K562 (cell line): ENCODE data around the gene ASB15. TPM values are rescaled to one million over a fixed set of nuclear protein-coding genes. Genes with fewer than 3 reads are reported as not detected.

ENCODE experiments used
- C11orf30 ChIP-seq: fragments of 450-650 bp; IDR thresholded peaks from 2 replicates; pipeline ENCODE4 v1.6.1; 2016; ENCODE audit warnings: low read depth, mild to moderate bottlenecking
- CEBPZ ChIP-seq: fragments of 150-350 bp; IDR thresholded peaks from 2 replicates; pipeline ENCODE4 v1.6.1; 2014; ENCODE audit warnings: low read depth, mild to moderate bottlenecking, low read length, borderline replicate concordance
- CTCF ChIP-seq, 3 experiments: IDR thresholded peaks in 2 of 3; conservative IDR thresholded peaks in 1 of 3; 2 replicates each; pipeline ENCODE4 v1.5.1; 2011 to 2012; ENCODE audit warnings: low read length in 3 of 3, mild to moderate bottlenecking in 3 of 3, control low read depth in 2 of 3, improper control_type of control experiment in 1 of 3, inconsistent platforms in 1 of 3, low read depth in 1 of 3, mixed read lengths in 1 of 3, moderate library complexity in 1 of 3; ENCODE audit not compliant: insufficient read depth in 2 of 3
- E2F4 ChIP-seq: sonication (generic); formaldehyde crosslinking; IDR thresholded peaks from 2 replicates; pipeline ENCODE4 v1.8.0; 2022; ENCODE audit warnings: mild to moderate bottlenecking, low read depth, missing genetic modification reagents
- ELF4 ChIP-seq: fragments of 450-650 bp; formaldehyde crosslinking; IDR thresholded peaks from 2 replicates; pipeline ENCODE4 v1.4.0; 2022; ENCODE audit warnings: missing genetic modification characterization
- JUN ChIP-seq, 2 experiments: sonication (generic) in 1 of 2; formaldehyde crosslinking in 1 of 2; IDR thresholded peaks; 2 replicates each; pipeline versions ENCODE4 v1.6.1 to v1.8.0; 2012 to 2022; ENCODE audit warnings: borderline replicate concordance in 2 of 2, mild to moderate bottlenecking in 2 of 2, improper control_type of control experiment in 1 of 2, low read depth in 1 of 2, low read length in 1 of 2, missing genetic modification reagents in 1 of 2
- THAP7 ChIP-seq: fragments of 250-450 bp; sonication (Bioruptor Pico); IDR thresholded peaks from 2 replicates; pipeline ENCODE4 v1.5.0; 2021
- ZNF239 ChIP-seq: fragments of 250-450 bp; sonication (Bioruptor Pico); IDR thresholded peaks from 2 replicates; pipeline ENCODE4 v1.4.0; 2020; ENCODE audit warnings: mild to moderate bottlenecking
- ZNF436 ChIP-seq: fragments of 250-450, 450-650 bp; sonication (Bioruptor Pico); formaldehyde crosslinking; IDR thresholded peaks from 2 replicates; pipeline ENCODE4 v1.7.0; 2020; ENCODE audit warnings: mild to moderate bottlenecking
- ZNF717 ChIP-seq: fragments of 250-450 bp; sonication (Bioruptor Pico); IDR thresholded peaks from 2 replicates; pipeline ENCODE4 v1.5.0; 2021
- polyA plus RNA-seq, 8 experiments: library from polyadenylated mRNA; depleted of rRNA in 4 of 8; stranded (reverse) in 5 of 8; unstranded in 3 of 8; fragments of >200 nt; fragmentation: Nextera tagmentation in 2 of 8; fragmentation: Illumina TruSeq in 1 of 8; extraction: Ambion mirVana in 2 of 8; extraction: Trizol in 1 of 8; gene quantifications; 2 replicates each; pipeline versions ENCODE4 v1.2.1 to v1.2.3, GENCODE V29; 2011 to 2014; ENCODE audit warnings: inconsistent platforms in 1 of 8, missing spikeins in 1 of 8
- total RNA-seq, 7 experiments: library from RNA; depleted of rRNA in 6 of 7; stranded (reverse); fragments of >200 nt in 6 of 7; fragmentation: Illumina TruSeq in 2 of 7; extraction: Trizol in 2 of 7; gene quantifications; 2 replicates each; pipeline versions ENCODE4 v1.2.1 to v1.2.3, GENCODE V29; 2011 to 2021; ENCODE audit warnings: low replicate concordance in 1 of 7
- TF ChIP-seq, protein P1 (sequence below): fragments of 450-650 bp; IDR thresholded peaks from 2 replicates; pipeline ENCODE4 v1.6.1; 2016; ENCODE audit warnings: low read depth

Gene ASB15
- total and polyA plus RNA-seq, 9 of the 15 experiments (the other 6 are each of a cell fraction or from before 2014, with no cell fraction given), result 0.03 to 0.14 (median 0.04) TPM; not detected in 3

GRCh38 chr7:123624527-123625183 lies 23.0 kb downstream of the ASB15 start (continued):
- TF ChIP-seq, protein P1, sequence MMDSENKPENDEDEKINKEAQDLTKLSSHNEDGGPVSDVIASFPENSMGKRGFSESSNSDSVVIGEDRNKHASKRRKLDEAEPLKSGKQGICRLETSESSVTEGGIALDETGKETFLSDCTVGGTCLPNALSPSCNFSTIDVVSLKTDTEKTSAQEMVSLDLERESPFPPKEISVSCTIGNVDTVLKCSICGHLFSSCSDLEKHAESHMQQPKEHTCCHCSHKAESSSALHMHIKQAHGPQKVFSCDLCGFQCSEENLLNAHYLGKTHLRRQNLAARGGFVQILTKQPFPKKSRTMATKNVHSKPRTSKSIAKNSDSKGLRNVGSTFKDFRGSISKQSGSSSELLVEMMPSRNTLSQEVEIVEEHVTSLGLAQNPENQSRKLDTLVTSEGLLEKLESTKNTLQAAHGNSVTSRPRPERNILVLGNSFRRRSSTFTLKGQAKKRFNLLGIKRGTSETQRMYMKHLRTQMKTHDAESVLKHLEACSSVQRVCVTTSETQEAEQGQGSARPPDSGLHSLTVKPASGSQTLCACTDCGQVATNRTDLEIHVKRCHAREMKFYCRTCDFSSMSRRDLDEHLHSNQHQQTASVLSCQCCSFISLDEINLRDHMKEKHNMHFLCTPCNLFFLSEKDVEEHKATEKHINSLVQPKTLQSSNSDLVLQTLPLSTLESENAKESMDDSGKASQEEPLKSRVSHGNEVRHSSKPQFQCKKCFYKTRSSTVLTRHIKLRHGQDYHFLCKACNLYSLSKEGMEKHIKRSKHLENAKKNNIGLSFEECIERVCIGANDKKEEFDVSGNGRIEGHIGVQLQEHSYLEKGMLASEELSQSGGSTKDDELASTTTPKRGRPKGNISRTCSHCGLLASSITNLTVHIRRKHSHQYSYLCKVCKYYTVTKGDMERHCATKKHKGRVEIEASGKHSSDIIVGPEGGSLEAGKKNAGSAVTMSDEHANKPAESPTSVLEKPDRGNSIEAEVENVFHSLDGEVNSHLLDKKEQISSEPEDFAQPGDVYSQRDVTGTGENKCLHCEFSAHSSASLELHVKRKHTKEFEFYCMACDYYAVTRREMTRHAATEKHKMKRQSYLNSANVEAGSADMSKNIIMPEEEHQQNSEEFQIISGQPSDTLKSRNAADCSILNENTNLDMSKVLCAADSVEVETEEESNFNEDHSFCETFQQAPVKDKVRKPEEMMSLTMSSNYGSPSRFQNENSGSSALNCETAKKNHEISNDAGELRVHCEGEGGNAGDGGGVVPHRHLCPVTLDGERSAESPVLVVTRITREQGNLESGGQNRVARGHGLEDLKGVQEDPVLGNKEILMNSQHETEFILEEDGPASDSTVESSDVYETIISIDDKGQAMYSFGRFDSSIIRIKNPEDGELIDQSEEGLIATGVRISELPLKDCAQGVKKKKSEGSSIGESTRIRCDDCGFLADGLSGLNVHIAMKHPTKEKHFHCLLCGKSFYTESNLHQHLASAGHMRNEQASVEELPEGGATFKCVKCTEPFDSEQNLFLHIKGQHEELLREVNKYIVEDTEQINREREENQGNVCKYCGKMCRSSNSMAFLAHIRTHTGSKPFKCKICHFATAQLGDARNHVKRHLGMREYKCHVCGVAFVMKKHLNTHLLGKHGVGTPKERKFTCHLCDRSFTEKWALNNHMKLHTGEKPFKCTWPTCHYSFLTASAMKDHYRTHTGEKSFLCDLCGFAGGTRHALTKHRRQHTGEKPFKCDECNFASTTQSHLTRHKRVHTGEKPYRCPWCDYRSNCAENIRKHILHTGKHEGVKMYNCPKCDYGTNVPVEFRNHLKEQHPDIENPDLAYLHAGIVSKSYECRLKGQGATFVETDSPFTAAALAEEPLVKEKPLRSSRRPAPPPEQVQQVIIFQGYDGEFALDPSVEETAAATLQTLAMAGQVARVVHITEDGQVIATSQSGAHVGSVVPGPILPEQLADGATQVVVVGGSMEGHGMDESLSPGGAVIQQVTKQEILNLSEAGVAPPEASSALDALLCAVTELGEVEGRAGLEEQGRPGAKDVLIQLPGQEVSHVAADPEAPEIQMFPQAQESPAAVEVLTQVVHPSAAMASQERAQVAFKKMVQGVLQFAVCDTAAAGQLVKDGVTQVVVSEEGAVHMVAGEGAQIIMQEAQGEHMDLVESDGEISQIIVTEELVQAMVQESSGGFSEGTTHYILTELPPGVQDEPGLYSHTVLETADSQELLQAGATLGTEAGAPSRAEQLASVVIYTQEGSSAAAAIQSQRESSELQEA, result no peak
- TF ChIP-seq CEBPZ (no peak), ZNF717 (no peak), ELF4 (CRISPR knock-in tag) (no peak), E2F4 (CRISPR knock-in tag) (no peak), CTCF (IDR thresholded peaks at IDR 0.05 in 2 of 3, conservative IDR thresholded peaks at IDR 0.05 in 1 of 3; ENCODE audit: insufficient read depth in 2 of 3, low read depth in 1 of 3, low read length in 3 of 3) (peak; percentile 92 to 99 (median 97)), ZNF239 (no peak), C11orf30 (no peak), ZNF436 (CRISPR knock-in tag) (no peak), THAP7 (no peak), JUN (IDR thresholded peaks at IDR 0.05; ENCODE audit: borderline replicate concordance, low read depth, low read length) (peak; percentile 25; the same call in 1 of the 2 replicates), JUN (CRISPR knock-in tag; IDR thresholded peaks at IDR 0.05; ENCODE audit: borderline replicate concordance) (no peak)
